B cell (primary cell): ENCODE measurements around the gene ESYT2. TPM values are rescaled to one million over a fixed set of nuclear protein-coding genes. Genes with fewer than 3 reads are reported as not detected.

ENCODE experiments used
- ATAC-seq: fragments of 200-7000 bp; cut with Tn5 transposase; one replicate; pipeline ENCODE4 v1.10.0; 2021; ENCODE audit warnings: low read depth, mild to moderate bottlenecking, moderate number of reproducible peaks, moderate library complexity
- CTCF ChIA-PET: fragments of 350-600 bp; sonication (Branson Sonifier 250); formaldehyde crosslinking; loops from one replicate; lab custom pipeline; 2021; ENCODE audit warnings: antibody characterized with exemption, inconsistent platforms; lab: Charles Lee
- POLR2A ChIA-PET: fragments of 350-600 bp; sonication (Branson Sonifier 250); formaldehyde crosslinking; loops from one replicate; lab custom pipeline; 2021; ENCODE audit warnings: antibody characterized with exemption; lab: Charles Lee
- DNase-seq: peaks from one replicate; pipeline ENCODE4 v3.0.0; 2013
- H2AFZ ChIP-seq: 2 replicates; pipeline ENCODE4 v1.6.1; 2012; ENCODE audit warnings: mild to moderate bottlenecking, low read depth, low read length; ENCODE audit not compliant: insufficient read depth, poor library complexity, severe bottlenecking
- H3K27ac ChIP-seq, 2 donors: 1 replicate in 1 of 2; 2 replicates in 1 of 2; pipeline ENCODE4 v1.5.1; 2012 to 2013; ENCODE audit warnings: low read length in 2 of 2, mild to moderate bottlenecking in 2 of 2, moderate library complexity in 1 of 2
- H3K27me3 ChIP-seq, 4 experiments: fragments of 200-600 bp in 1 of 4; sonication (generic) in 1 of 4; replicated peaks in 1 of 4; 1 replicate in 2 of 4; 2 replicates in 2 of 4; pipeline versions ENCODE4 v1.6.1 to v1.7.0; 2013 to 2016; ENCODE audit warnings: low read length in 3 of 4, mild to moderate bottlenecking in 2 of 4, mixed read lengths in 1 of 4, moderate library complexity in 1 of 4; ENCODE audit not compliant: insufficient read depth in 4 of 4, control insufficient read depth in 3 of 4; ENCODE audit errors: control extremely low read depth in 1 of 4
- H3K36me3 ChIP-seq, 2 experiments: replicated peaks in 1 of 2; 1 replicate in 1 of 2; 2 replicates in 1 of 2; pipeline versions ENCODE4 v1.6.1 to v1.7.1; 2013; ENCODE audit warnings: low read length in 1 of 2; ENCODE audit not compliant: insufficient read depth in 2 of 2, control insufficient read depth in 1 of 2; ENCODE audit errors: control extremely low read depth in 1 of 2, extremely low read depth in 1 of 2
- H3K4me1 ChIP-seq, 2 donors: fragments of 200-600 bp in 1 of 2; sonication (generic) in 1 of 2; 1 replicate in 1 of 2; 2 replicates in 1 of 2; pipeline versions ENCODE4 v1.5.1 to v1.6.1; 2013 to 2017; ENCODE audit warnings: low read length in 2 of 2; ENCODE audit not compliant: control insufficient read depth in 2 of 2, insufficient read depth in 2 of 2
- H3K4me2 ChIP-seq: replicated peaks from 2 replicates; pipeline ENCODE3; 2012; ENCODE audit warnings: mild to moderate bottlenecking, low read depth, low read length; ENCODE audit not compliant: poor library complexity, severe bottlenecking
- H3K4me3 ChIP-seq, 5 experiments: fragments of 200-600 bp in 1 of 5; sonication (generic) in 1 of 5; 1 replicate in 3 of 5; 2 replicates in 2 of 5; pipeline versions ENCODE4 v1.5.1 to v1.7.0; 2011 to 2016; ENCODE audit warnings: low read length in 4 of 5, mild to moderate bottlenecking in 4 of 5, low read depth in 2 of 5, control low read depth in 1 of 5, moderate library complexity in 1 of 5; ENCODE audit not compliant: insufficient read depth in 1 of 5; ENCODE audit errors: control extremely low read depth in 1 of 5, extremely low read depth in 1 of 5
- H3K79me2 ChIP-seq: fragments of 200-600 bp; sonication (generic); one replicate; pipeline ENCODE4 v1.6.0; 2016; ENCODE audit warnings: low read length; ENCODE audit not compliant: control insufficient read depth, insufficient read depth
- H3K9ac ChIP-seq: fragments of 200-600 bp; sonication (generic); 2 replicates; pipeline ENCODE4 v1.6.1; 2017; ENCODE audit warnings: mild to moderate bottlenecking, low read length, moderate library complexity
- H3K9me3 ChIP-seq, 3 donors: one replicate each; pipeline versions ENCODE4 v1.6.1 to v1.7.1; 2013; ENCODE audit warnings: low read length in 2 of 3; ENCODE audit not compliant: control insufficient read depth in 2 of 3, insufficient read depth in 1 of 3; ENCODE audit errors: control extremely low read depth in 1 of 3
- H4K20me1 ChIP-seq: 2 replicates; pipeline ENCODE4 v1.6.0; 2012; ENCODE audit warnings: mild to moderate bottlenecking, low read length; ENCODE audit not compliant: insufficient read depth, control insufficient read depth, poor library complexity, severe bottlenecking
- H3K27ac Mint-ChIP-seq: one replicate; pipeline ENCODE4 v1.8.0; 2021; ENCODE audit warnings: mixed read lengths
- H3K27me3 Mint-ChIP-seq: one replicate; pipeline ENCODE4 v1.8.0; 2021; ENCODE audit warnings: mixed read lengths
- H3K4me1 Mint-ChIP-seq: one replicate; pipeline ENCODE4 v1.8.0; 2021; ENCODE audit warnings: mixed read lengths
- H3K4me3 Mint-ChIP-seq: one replicate; pipeline ENCODE4 v1.8.0; 2021; ENCODE audit warnings: mixed read lengths
- H3K9me3 Mint-ChIP-seq: one replicate; pipeline ENCODE4 v1.8.0; 2022; ENCODE audit warnings: mixed read lengths; ENCODE audit not compliant: insufficient read depth
- CTCF ChIP-seq: fragments of 200-600 bp; IDR thresholded peaks from one replicate; pipeline ENCODE4 v1.8.0; 2022; ENCODE audit warnings: antibody characterized with exemption, mild to moderate bottlenecking
- EZH2 ChIP-seq: IDR thresholded peaks from 2 replicates; pipeline ENCODE4 v1.6.1; 2012; ENCODE audit warnings: borderline replicate concordance, low read depth, mild to moderate bottlenecking, moderate library complexity, low read length; ENCODE audit not compliant: insufficient read depth, poor library complexity, severe bottlenecking
- WGBS: methylation state at CpG from one replicate; pipeline ENCODE4 v1.1.5; 2013; ENCODE audit warnings: missing lambda C conversion rate; ENCODE audit not compliant: insufficient coverage; 5-methylcytosine and 5-hydroxymethylcytosine counted together
- intact Hi-C: fragments of 100-400 bp; cut with micrococcal nuclease; formaldehyde crosslinking; loops from one replicate; pipeline ENCODE4 v1.10.0; 2022
- polyA plus RNA-seq: library from polyadenylated mRNA; depleted of rRNA; stranded (reverse); fragments of >200 nt; gene quantifications from 2 replicates; pipeline ENCODE4 v1.2.3, GENCODE V29; 2012
- total RNA-seq, 2 donors: library from RNA; stranded (reverse); fragments of 120-200 nt in 1 of 2; gene quantifications; 1 replicate in 1 of 2; 2 replicates in 1 of 2; pipeline versions ENCODE4 v1.2.3 to v1.2.4, GENCODE V29; 2013 to 2022

ESYT2 gene
- total and polyA plus RNA-seq, 2 donors (not counting 1 experiment from before 2014, with no cell fraction given), result 12.0 to 34.2 TPM

- H3K27me3 Mint-ChIP-seq, result no peaks in the 10 kb centered on the region
- 98% methylated on average over 4 of the region's 10 CpGs for WGBS
- no peaks in the 10 kb centered on the region for H3K27me3 ChIP-seq
- POLR2A ChIA-PET, result no interaction called here
- no peak for DNase-seq
- intact Hi-C loops, result no loop called here
- H4K20me1 ChIP-seq, result no peaks in the 10 kb centered on the region
- H3K27ac Mint-ChIP-seq, result no peak overlapping the region
- H3K27ac ChIP-seq, result no peak overlapping the region
- no peak overlapping the region for H3K9ac ChIP-seq
- ATAC-seq, result no peak
- no peaks in the 10 kb centered on the region for H3K9me3 Mint-ChIP-seq
- H3K9me3 ChIP-seq, result peaks cover 0 to 2% (median 0%) of the 10 kb centered on the region in 3 donors
- H3K4me3 ChIP-seq, result no peak overlapping the region
- peaks cover 8 to 45% of the 10 kb centered on the region in 2 experiments for H3K36me3 ChIP-seq
- H3K4me1 ChIP-seq, result no peaks in the 10 kb centered on the region
- CTCF ChIA-PET, result no interaction called here
- H2AFZ ChIP-seq, result no peak overlapping the region
- H3K4me2 ChIP-seq, result no peak overlapping the region
- no peaks in the 10 kb centered on the region for H3K4me1 Mint-ChIP-seq
- no peak overlapping the region for H3K4me3 Mint-ChIP-seq
- no peaks in the 10 kb centered on the region for H3K79me2 ChIP-seq
- no peak for TF ChIP-seq CTCF
- no peak for TF ChIP-seq EZH2
Measured at GRCh38 chr7:158777793-158778192, 51.5 kb downstream of the ESYT2 start.

GRCh38 chr7:158776474-158776873 is 52.8 kb downstream of the ESYT2 start:
- Histone ChIP-seq H4K20me1 (no peaks in the 10 kb centered on the region), H3K9me3 (no peaks in the 10 kb centered on the region), H3K4me3 (no peak overlapping the region), H2AFZ (no peak overlapping the region), H3K27me3 (no peaks in the 10 kb centered on the region), H3K4me1 (no peaks in the 10 kb centered on the region), H3K4me2 (no peak overlapping the region), H3K9ac (no peak overlapping the region), H3K27ac (no peak overlapping the region), H3K79me2 (no peaks in the 10 kb centered on the region), H3K36me3 (peaks cover 8 to 32% of the 10 kb centered on the region in 2 experiments)
- Mint-ChIP-seq H3K27me3 (no peaks in the 10 kb centered on the region), H3K4me3 (no peak overlapping the region), H3K4me1 (no peaks in the 10 kb centered on the region), H3K9me3 (no peaks in the 10 kb centered on the region), H3K27ac (no peak overlapping the region)
- TF ChIP-seq EZH2 (no peak), CTCF (no peak)
- DNase-seq, result no peak
- WGBS, result 100% methylated on average over 1 of the region's 3 CpGs
- ATAC-seq, result no peak
- ChIA-PET POLR2A (no interaction called here), CTCF (interaction anchor here (0.5 kb wide), 1 partner anchor 64 kb away, joined by 3 read pairs; no protein-coding TSS in a partner anchor)
- intact Hi-C loops, result no loop called here
